G401.6 (cell line): ENCODE results near the gene ATG7.
"Not testable (repeated sequence)": the region's sequence is repeated elsewhere in the genome, so short reads cannot be mapped to it uniquely, and the experiment has no call there.

Experiments
- FAIRE-seq: peaks from 2 replicates; lab custom pipeline; 2012; peaks lifted over from hg19 to GRCh38; lab: Jason Lieb, UNC

Gene ATG7

GRCh38 chr3:11570789-11571495, 298.7 kb downstream of the ATG7 start:
- no peak for FAIRE-seq

- FAIRE-seq = not testable (repeated sequence)
Measured at GRCh38 chr3:11572660-11573059, 300.5 kb downstream of the ATG7 start.

GRCh38 chr3:11574981-11575669, 302.9 kb downstream of the ATG7 start:
- no peak for FAIRE-seq

- no peak for FAIRE-seq
Measured at GRCh38 chr3:11575677-11576076, 303.5 kb downstream of the ATG7 start.

GRCh38 chr3:11576453-11576852, 304.3 kb downstream of the ATG7 start:
- FAIRE-seq = no peak

DNA sequence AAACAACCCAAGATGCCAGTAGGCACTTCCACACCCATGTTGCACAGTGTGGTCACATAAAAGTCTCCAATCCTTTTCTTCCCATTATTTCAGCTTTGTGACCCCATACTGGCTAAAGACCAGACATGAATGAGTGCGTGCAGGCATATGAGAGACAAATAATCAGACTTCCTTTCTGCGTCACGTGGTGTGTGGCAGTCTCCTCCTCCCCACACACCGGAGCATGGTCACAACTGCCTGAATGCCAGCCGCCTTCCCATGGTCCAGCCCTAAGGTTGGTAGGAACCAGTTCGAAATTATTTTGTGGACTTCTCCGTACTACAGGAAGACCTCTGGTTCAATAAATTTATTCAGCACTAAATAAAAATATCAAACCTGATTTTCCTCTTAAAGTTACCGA, 306.0 kb downstream of the ATG7 start:
- FAIRE-seq = no peak

GRCh38 chr3:11580645-11581044, 308.4 kb downstream of the ATG7 start:
- no peak for FAIRE-seq

GRCh38 chr3:11581237-11582190, 309.3 kb downstream of the ATG7 start:
- no peak for FAIRE-seq

- FAIRE-seq = no peak
Measured at GRCh38 chr3:11582191-11582968, 310.2 kb downstream of the ATG7 start.

DNA sequence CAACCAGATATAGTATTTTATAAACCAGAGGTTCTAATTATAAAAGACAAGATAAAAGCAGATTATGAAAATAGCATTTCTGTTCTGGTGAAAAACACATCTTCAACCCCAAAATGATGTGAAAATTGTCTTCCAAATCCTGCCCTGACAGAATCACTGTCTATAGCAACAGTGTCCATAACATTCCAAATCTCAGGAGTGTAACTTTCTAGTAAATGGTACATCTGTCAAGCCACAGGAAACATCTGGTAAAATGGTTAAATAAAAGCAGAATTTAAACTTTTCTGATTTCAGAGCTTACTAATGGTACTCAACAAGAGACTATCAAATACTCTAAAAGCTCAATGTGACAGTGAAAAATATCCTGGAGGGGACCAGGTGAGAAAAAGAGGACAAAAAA, 311.0 kb downstream of the ATG7 start:
- FAIRE-seq = no peak

DNA sequence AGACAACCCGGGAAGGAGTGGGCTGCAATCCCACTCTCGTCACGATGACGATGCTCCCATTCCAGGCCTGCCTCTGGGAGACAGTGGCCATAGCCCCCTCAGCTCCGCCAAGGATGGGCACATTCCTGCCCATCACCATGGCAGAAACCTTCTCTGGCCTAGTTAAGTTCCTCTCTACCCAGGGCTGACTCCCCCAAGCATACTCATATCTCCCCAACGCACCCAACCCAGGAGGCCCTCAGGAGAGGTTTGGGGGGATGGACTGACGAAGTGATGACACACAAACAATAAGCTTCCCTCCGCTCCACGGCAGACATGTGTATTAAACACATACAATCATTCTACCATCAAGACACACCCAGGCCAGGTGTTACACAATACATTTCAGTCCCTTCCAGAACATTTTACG, 311.4 kb downstream of the ATG7 start:
- FAIRE-seq = no peak

- no peak for FAIRE-seq
Measured at GRCh38 chr3:11584570-11584969, 312.4 kb downstream of the ATG7 start.

GRCh38 chr3:11587766-11588165, 315.6 kb downstream of the ATG7 start:
- FAIRE-seq = no peak

DNA sequence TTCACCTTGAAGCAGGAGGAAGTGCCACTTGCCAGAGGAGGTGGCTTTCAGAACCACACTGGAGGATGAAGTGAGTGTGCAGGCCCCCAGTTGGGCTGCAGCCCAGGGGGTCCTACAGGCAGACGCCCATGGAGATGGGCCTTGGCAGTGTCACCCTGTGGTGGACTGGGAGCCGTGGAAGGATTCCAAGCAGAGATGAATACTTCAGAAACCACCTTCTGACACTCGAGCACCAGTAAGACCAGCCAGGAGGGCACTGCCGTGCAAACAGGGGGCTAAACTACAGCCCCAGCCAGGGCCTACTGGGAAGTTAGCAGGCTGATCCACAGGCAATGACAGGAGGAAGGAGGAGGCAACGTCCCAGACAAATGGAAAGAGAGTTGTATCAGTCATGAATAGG, 316.1 kb downstream of the ATG7 start:
- no peak for FAIRE-seq

GRCh38 chr3:11588755-11589154, 316.6 kb downstream of the ATG7 start:
- no peak for FAIRE-seq

GRCh38 chr3:11589706-11590105, 317.5 kb downstream of the ATG7 start:
- FAIRE-seq = no peak

- no peak for FAIRE-seq
Measured at GRCh38 chr3:11591002-11591355, 318.8 kb downstream of the ATG7 start.

DNA sequence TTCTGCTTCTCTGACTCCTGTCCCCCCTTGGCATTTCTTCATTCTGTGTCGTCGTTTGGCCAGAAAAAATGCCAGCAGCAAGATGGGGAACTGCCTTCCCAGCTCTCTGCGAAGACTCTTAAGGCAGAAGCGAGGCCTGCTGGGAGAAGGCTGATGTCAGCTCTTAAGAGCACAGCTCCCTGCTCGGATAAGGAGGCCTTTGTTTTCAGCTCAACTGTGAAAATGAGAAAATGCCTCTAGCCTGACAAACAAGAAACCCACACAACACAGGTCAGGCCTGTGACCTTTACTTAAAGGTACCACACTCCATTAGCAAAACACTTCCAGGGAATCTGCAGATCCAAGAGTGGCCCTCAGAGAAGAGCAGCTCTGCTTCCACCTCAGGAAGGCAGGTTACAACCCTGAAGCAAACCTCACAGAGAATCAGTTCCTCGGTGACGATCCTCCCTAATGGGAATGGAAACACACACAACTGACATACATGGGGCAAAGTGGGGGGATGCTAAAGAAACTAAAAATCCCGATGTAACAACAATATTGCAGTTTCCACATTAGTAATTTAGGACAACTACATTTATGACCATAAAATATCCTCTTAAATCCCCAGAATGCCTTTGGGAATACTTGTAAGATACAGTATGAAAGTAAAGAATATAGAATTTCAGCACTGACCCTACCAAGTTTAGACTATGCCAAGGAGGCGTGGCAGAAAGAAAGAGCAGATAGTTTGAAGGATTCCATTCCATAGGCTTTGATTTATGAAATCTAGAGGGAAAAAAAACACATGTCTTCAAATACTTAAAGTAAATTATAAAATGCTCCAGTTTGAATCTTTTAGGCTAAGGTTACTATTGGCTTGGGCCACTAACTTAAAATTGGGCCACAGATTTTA, 319.4 kb downstream of the ATG7 start:
- no peak for FAIRE-seq

DNA sequence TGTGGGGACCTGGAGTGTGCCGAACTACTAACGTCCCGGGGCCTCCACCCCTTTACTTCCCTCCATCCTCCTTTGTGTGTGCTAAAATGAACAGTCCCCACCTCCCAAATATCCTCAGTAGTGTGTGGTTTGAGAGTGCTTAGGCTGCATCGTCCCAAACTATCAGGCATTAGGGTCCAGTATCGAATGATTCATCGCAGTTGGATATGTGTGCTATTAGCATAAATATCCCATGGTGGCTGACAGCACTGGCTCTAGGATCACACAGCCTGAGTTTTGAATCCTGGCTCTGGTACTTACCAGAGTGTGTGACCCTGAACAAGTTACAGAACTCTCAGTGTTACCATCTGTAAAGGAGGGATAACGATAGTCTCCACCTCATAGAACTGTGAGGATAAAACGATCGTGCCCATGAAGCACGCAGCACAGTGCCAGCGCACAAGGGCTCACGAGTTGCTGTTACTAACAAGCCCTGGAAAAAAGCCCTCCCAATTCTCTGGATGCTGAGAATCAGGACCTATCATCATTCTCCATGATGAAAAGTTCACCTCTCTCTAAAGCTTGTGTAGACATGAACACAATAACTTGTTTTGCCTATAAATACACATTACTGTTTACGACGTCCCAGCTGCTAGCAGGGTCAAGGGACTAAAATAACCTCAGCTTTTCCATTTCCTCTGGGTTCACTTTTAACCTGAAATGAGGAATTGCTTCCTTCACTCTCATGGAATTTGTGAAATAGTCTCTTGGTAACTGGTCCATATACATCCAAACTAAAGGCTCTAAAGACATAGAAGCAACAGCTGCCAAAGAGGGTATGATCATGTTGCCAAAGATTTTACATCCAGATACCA, 320.5 kb downstream of the ATG7 start:
- FAIRE-seq = no peak
